GM23338 (cell line): ENCODE data around the gene PTGDS.

Source experiments
- CTCF ChIP-seq, 2 experiments: fragments of 200-600 bp in 1 of 2; sonication (generic) in 1 of 2; conservative IDR thresholded peaks; 2 replicates each; pipeline versions ENCODE4 v1.5.1 to v1.6.1; 2016 to 2017; ENCODE audit warnings: antibody characterized with exemption in 2 of 2, low read depth in 2 of 2, mild to moderate bottlenecking in 2 of 2, moderate library complexity in 1 of 2
- JUNB ChIP-seq: IDR thresholded peaks from one replicate; pipeline ENCODE4 v1.6.1; 2016; ENCODE audit warnings: antibody characterized with exemption; ENCODE audit not compliant: unreplicated experiment
- STAT1 ChIP-seq: IDR thresholded peaks from one replicate; pipeline ENCODE4 v1.6.1; 2016; ENCODE audit warnings: antibody characterized with exemption; ENCODE audit not compliant: unreplicated experiment
- ZNF331 ChIP-seq: fragments of 250-450 bp; sonication (Bioruptor Pico); IDR thresholded peaks from 2 replicates; pipeline ENCODE4 v1.5.0; 2020; ENCODE audit warnings: low read depth, mild to moderate bottlenecking, moderate library complexity

GRCh38 chr9:136936645-136937170, 40.6 kb upstream of the PTGDS start:
- TF ChIP-seq CTCF (conservative IDR thresholded peaks at IDR 0.05; ENCODE audit: low read depth in 2 of 2) (no peak), STAT1 (no peak), JUNB (no peak), ZNF331 (CRISPR knock-in tag) (no peak)
